Vagina (tissue), 2 donors: ENCODE data around the gene FKBP15.

Experiments
- CTCF ChIP-seq, 3 experiments: fragments of 450-650 bp in 2 of 3; fragments of 200-600 bp in 1 of 3; sonication (generic) in 1 of 3; IDR thresholded peaks; one replicate each; pipeline ENCODE4 v1.5.1; 2017 to 2019; ENCODE audit warnings: antibody characterized with exemption in 3 of 3, mild to moderate bottlenecking in 2 of 3, moderate library complexity in 2 of 3
- POLR2A ChIP-seq, 2 donors: fragments of 450-650 bp; IDR thresholded peaks; one replicate each; pipeline ENCODE4 v1.6.1; 2017; ENCODE audit warnings: antibody characterized with exemption in 2 of 2, mild to moderate bottlenecking in 2 of 2, moderate library complexity in 2 of 2
- POLR2AphosphoS5 ChIP-seq, 2 donors: sonication (generic); formaldehyde crosslinking; IDR thresholded peaks; one replicate each; pipeline ENCODE4 v1.9.0; 2017; ENCODE audit warnings: antibody characterized with exemption in 2 of 2, mild to moderate bottlenecking in 2 of 2, low read depth in 1 of 2; ENCODE audit not compliant: insufficient read depth in 1 of 2

GRCh38 chr9:113186137-113186755, 34.8 kb downstream of the FKBP15 start:
- no peak for TF ChIP-seq CTCF (IDR thresholded peaks at IDR 0.05)
- no peak for TF ChIP-seq POLR2AphosphoS5 (IDR thresholded peaks at IDR 0.05; ENCODE audit: insufficient read depth in 1 of 2, low read depth in 1 of 2)
- no peak for TF ChIP-seq POLR2A (IDR thresholded peaks at IDR 0.05)
